ENCODE data around the gene PSMD13.

PSMD13 gene

GRCh38 chr11:204587-205109 lies 32.1 kb upstream of the PSMD13 start:
- DNase-seq (ENCODE audit: low read depth), result no peak

GRCh38 chr11:205221-206001 lies 31.4 kb upstream of the PSMD13 start:
- DNase-seq (ENCODE audit: low read depth), result no peak

DNA sequence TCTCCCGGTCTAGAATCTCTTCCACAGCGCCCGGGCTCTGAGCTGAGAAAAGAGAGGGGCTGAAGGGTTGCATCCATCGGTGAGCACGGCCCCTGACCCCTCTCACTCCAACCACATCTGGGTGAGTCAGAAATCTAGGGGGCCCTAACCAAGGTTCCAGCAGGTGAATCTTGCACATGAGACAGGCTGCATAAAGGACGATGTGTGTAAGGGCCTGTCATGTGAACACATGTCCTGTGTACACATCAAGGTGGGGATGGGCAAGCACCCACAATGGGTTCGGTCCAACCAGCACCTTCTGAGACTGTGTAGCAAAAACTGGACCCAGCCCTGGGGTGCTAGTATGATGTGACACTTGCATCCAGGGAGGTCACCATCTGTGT lies 30.8 kb upstream of the PSMD13 start:
- no peak for DNase-seq (ENCODE audit: low read depth)

GRCh38 chr11:206526-207207 lies 30.1 kb upstream of the PSMD13 start:
- DNase-seq (ENCODE audit: low read depth), result no peak

GRCh38 chr11:207208-207862 lies 29.4 kb upstream of the PSMD13 start, which contains the start of the genes BET1L and RIC8A:
BET1L (minus strand) TSS chr11:207399; CDS start chr11:207321, 78 bp downstream.
RIC8A (plus strand) TSS chr11:207708; CDS start chr11:208855, 1,147 bp downstream.
- peak; percentile 96 for DNase-seq (ENCODE audit: low read depth)

GRCh38 chr11:207863-208180 lies 29.0 kb upstream of the PSMD13 start:
- no peak for DNase-seq (ENCODE audit: low read depth)

DNA sequence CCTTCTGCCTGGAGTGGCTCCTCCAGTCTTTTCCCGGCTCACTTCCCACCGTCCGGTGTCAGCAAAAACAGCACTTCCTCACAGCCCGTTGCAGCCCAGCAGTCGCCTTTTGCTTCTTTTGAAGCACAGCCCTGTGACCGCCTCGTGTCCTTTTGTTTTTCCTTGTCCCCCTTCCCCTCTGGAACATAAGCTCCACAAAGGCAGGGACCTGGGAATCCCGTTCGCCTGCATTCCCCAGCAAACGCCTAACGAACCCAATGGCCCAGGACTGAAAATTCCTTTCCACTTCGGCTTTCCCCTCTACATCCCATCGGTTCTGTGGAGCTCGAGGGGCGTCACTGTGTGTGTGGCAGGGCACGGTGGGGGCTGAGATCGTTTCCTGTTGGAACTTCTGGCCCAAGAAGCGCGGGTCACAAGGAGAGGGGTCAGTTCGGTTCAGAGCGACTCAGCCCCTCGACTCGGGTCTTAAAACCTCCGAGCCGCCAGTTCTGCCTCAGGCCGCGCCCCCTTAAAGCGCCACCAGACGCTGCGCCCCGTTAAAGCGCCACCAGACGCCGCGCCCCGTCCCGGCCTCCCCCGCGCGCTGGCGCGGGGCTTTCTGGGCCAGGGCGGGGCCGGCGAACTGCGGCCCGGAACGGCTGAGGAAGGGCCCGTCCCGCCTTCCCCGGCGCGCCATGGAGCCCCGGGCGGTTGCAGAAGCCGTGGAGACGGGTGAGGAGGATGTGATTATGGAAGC lies 28.4 kb upstream of the PSMD13 start:
- DNase-seq (ENCODE audit: low read depth), result peak; percentile 54

GRCh38 chr11:208917-209260 lies 27.9 kb upstream of the PSMD13 start:
- DNase-seq (ENCODE audit: low read depth), result no peak

- DNase-seq (ENCODE audit: low read depth), result no peak
Measured at GRCh38 chr11:209275-210121, 27.3 kb upstream of the PSMD13 start.

- DNase-seq (ENCODE audit: low read depth), result no peak
Measured at GRCh38 chr11:210122-210802, 26.5 kb upstream of the PSMD13 start.

DNA sequence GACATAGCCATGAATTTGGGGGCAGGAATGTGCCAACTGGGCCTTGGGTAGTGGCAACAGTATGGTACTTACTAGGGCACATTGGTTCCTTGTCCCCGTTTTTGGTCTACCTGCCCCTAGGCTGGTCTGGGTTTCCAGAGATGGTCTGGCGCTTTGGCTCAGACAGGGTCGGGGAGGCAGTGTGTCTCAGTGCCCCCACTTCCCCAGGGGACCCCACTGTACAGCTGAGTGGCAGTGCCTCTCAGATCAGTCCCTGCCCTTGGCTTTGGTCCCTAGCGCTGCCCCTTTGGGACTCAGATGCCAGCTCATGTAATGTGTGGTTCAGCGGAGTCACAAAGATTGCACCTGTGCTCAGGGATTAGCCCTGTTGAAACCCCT lies 26.0 kb upstream of the PSMD13 start:
- no peak for DNase-seq (ENCODE audit: low read depth)

- no peak for DNase-seq (ENCODE audit: low read depth)
Measured at GRCh38 chr11:211295-211694, 25.5 kb upstream of the PSMD13 start.

- DNase-seq (ENCODE audit: low read depth), result no peak
Measured at GRCh38 chr11:211741-212140, 25.0 kb upstream of the PSMD13 start.

DNA sequence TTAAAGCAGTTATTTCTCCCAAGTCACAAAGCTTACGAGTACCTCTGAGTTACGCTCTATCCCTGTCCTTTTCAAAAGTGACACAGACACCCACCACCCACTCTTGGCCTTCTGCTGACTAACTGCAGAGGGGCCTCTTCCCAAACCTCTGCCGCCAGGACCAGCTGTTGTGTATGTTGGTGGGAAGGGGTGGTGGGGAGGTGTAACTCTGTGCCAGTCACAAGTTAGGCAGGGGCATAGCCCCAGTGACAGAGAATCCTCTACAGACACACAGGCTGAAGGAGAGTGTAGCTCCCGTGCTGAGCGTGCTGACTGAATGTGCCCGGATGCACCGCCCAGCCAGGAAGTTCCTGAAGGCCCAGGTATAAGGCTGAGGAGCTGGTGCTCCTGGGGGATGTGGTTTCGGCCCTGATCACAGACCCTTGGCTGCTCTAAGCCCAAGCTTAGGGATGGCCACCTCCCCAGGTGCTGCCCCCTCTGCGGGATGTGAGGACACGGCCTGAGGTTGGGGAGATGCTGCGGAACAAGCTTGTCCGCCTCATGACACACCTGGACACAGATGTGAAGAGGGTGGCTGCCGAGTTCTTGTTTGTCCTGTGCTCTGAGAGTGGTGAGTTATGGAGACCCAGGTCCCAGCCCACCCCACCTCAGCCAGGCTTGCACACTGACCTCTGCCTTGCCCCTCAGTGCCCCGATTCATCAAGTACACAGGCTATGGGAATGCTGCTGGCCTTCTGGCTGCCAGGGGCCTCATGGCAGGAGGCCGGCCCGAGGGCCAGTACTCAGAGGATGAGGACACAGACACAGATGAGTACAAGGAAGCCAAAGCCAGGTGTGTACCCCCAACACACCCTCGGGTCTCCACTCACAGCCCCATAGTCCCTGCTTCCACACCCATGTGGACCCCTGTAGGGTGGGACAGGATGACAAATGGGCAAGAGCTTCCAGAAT lies 24.4 kb upstream of the PSMD13 start:
- no peak for DNase-seq (ENCODE audit: low read depth)

GRCh38 chr11:213111-213510 lies 23.7 kb upstream of the PSMD13 start:
- DNase-seq (ENCODE audit: low read depth), result no peak

DNA sequence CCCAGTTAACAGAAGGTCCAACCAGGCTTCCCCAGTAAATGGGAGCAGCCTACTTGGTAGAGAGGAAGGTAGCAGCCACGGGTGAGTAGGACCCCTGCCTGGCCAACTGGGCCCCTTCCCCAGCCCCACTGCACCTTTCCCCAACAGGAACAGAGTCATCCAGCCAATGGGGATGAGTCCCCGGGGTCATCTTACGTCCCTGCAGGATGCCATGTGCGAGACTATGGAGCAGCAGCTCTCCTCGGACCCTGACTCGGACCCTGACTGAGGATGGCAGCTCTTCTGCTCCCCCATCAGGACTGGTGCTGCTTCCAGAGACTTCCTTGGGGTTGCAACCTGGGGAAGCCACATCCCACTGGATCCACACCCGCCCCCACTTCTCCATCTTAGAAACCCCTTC lies 22.7 kb upstream of the PSMD13 start:
- DNase-seq (ENCODE audit: low read depth), result no peak

DNA sequence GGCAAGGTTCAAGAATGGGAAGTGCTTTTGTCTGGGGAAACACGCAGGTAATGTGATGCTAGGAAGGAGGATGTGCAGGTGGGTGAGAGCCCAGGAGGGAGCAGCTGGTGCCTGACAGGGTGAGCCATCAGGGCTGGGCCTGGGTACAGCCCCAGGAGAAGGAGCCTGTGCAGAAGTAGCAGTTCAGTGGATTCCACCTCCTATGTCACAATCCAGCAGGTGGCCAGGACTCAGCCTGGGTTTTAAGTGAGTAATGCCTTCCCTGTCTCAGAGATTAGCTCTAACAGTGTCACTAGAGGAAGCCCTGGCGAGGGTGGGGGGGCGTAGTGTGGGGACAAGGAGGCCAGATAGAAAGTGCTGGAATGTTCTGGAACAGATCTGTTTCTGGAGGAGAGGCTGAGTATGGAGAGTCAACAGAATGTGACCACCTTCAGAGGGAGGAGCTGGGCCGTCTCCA lies 21.2 kb upstream of the PSMD13 start:
- DNase-seq (ENCODE audit: low read depth), result no peak

DNA sequence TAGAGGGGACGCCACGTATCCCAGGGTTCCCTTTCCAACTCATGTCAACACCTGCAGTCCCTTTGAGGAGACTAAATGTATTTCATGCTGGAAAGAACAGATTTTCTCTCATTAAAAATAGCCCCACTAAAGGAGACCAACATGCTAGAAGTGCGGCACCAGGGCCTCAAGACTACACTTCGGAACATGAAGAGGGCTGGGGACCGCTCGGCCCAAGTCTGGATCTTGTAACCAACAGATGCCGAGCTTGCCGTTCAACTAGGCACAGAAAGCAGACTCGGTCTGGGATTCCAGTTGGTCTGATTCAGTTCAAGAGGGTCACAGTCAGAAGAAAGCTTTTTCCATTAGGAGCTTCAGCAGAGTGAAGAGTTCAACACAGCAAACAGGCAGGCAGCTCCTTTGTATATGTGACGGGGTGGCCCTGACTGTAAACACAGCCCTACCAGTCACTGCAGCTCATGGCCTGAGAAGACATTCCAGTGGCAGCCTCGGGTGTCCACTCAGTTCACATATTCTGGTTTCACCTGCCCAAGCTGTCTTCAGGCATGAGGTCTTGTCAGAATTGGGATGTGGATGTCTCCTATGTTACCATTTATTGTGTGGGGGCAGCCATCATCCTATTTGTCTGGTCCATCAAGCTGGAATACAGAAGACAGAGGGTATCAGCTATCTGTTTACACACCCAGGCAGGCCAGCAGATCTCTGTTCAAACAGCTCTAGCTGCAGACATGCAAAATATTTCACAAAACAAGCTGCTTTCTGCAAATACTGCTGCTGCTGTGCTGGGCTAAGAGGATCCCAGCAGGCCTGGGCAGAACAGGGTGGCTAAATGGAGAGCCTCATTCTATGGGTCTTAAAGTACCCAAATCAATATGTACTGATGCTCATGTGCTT lies 20.4 kb upstream of the PSMD13 start:
- no peak for DNase-seq (ENCODE audit: low read depth)

DNA sequence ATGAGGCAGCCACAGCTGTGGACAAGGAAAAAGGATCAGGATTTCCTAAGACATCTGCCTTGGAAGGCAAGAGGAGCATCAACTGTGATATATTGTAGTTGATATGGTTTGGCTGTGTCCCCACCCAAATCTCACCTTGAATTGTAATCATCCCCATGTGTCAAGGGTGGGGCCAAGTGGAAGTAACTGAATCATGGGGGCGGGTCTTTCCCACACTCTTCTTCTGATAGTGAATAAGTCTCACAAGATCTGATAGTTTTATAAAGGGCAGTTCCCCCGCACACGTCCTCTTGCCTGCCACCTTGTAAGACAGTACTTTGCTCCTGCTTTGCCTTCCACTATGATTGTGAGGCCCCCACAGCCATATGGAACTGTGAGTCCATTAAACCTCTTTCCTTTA lies 19.1 kb upstream of the PSMD13 start:
- no peak for DNase-seq (ENCODE audit: low read depth)
